Fibroblast of lung (primary cell): ENCODE measurements around the gene TRIM41. TPM values are rescaled to one million over a fixed set of nuclear protein-coding genes. Genes with fewer than 3 reads are reported as not detected.

ENCODE experiments used
- DNase-seq, 2 donors: peaks; one replicate each; pipeline versions ENCODE4 v3.0.0 to v3.0.0-alpha.2; 2010; ENCODE audit warnings: low read depth in 2 of 2
- H2AFZ ChIP-seq: 2 replicates; pipeline ENCODE4 v1.5.1; 2012; ENCODE audit warnings: low read length, control low read depth, inconsistent platforms
- H3K27ac ChIP-seq: 2 replicates; pipeline ENCODE4 v1.5.1; 2011; ENCODE audit warnings: low read length, control low read depth; ENCODE audit not compliant: insufficient read depth
- H3K27me3 ChIP-seq: 2 replicates; pipeline ENCODE4 v1.5.1; 2011; ENCODE audit warnings: mild to moderate bottlenecking, low read length; ENCODE audit not compliant: control insufficient read depth, insufficient read depth
- H3K36me3 ChIP-seq: 2 replicates; pipeline ENCODE4 v1.5.1; 2011; ENCODE audit warnings: low read length; ENCODE audit not compliant: control insufficient read depth, insufficient read depth
- H3K4me1 ChIP-seq: 2 replicates; pipeline ENCODE4 v1.5.1; 2011; ENCODE audit warnings: low read length; ENCODE audit not compliant: control insufficient read depth, insufficient read depth; ENCODE audit errors: extremely low read depth
- H3K4me2 ChIP-seq: 2 replicates; pipeline ENCODE4 v1.5.1; 2011; ENCODE audit warnings: low read length, control low read depth; ENCODE audit not compliant: insufficient read depth; ENCODE audit errors: extremely low read depth
- H3K4me3 ChIP-seq, 4 experiments: fragments of 200-600 bp in 1 of 4; sonication (generic) in 1 of 4; replicated peaks in 1 of 4; 2 replicates each; pipeline ENCODE4 v1.5.1; 2011 to 2016; ENCODE audit warnings: low read length in 4 of 4, low read depth in 3 of 4, mild to moderate bottlenecking in 3 of 4, control low read depth in 2 of 4, inconsistent platforms in 1 of 4, mixed read lengths in 1 of 4; ENCODE audit not compliant: insufficient read depth in 1 of 4; ENCODE audit errors: control extremely low read depth in 1 of 4
- H3K79me2 ChIP-seq: 2 replicates; pipeline ENCODE4 v1.5.1; 2012; ENCODE audit warnings: mild to moderate bottlenecking, low read length, inconsistent platforms; ENCODE audit not compliant: control insufficient read depth, insufficient read depth
- H3K9ac ChIP-seq: 2 replicates; pipeline ENCODE4 v1.5.1; 2011; ENCODE audit warnings: mild to moderate bottlenecking, low read length, control low read depth; ENCODE audit not compliant: insufficient read depth
- H3K9me3 ChIP-seq: 2 replicates; pipeline ENCODE4 v1.5.1; 2012; ENCODE audit warnings: low read depth, low read length; ENCODE audit not compliant: control insufficient read depth, insufficient read depth
- H4K20me1 ChIP-seq: 2 replicates; pipeline ENCODE4 v1.5.1; 2011; ENCODE audit warnings: low read length; ENCODE audit not compliant: control insufficient read depth, insufficient read depth; ENCODE audit errors: extremely low read depth
- EZH2 ChIP-seq: IDR thresholded peaks from 2 replicates; pipeline ENCODE4 v1.5.1; 2012; ENCODE audit warnings: low read length, control low read depth, mild to moderate bottlenecking; ENCODE audit errors: missing control alignments
- polyA plus RNA-seq, 2 donors: library from polyadenylated mRNA; depleted of rRNA in 1 of 2; stranded (reverse) in 1 of 2; unstranded in 1 of 2; fragments of >200 nt; gene quantifications; 2 replicates each; pipeline ENCODE4 v1.2.1, GENCODE V29; 2011 to 2012; ENCODE audit warnings: missing spikeins in 1 of 2
- total RNA-seq: library from RNA; depleted of rRNA; stranded (reverse); fragments of >200 nt; gene quantifications from 2 replicates; pipeline ENCODE4 v1.2.1, GENCODE V29; 2014
- TF ChIP-seq, protein P1 (sequence below), 2 donors: IDR thresholded peaks in 1 of 2; conservative IDR thresholded peaks in 1 of 2; 1 replicate in 1 of 2; 2 replicates in 1 of 2; pipeline ENCODE4 v1.5.1; 2011 to 2012; ENCODE audit warnings: low read length in 2 of 2, control low read depth in 1 of 2, inconsistent platforms in 1 of 2, low read depth in 1 of 2, mild to moderate bottlenecking in 1 of 2

Gene TRIM41
- total and polyA plus RNA-seq, 2 donors (not counting 1 experiment from before 2014, with no cell fraction given) = 8.3 to 17.0 TPM

- no peaks in the 10 kb centered on the region for H4K20me1 ChIP-seq
- no peak overlapping the region for H3K27ac ChIP-seq
- no peaks in the 10 kb centered on the region for H3K27me3 ChIP-seq
- H3K4me3 ChIP-seq = peak overlapping the region in 1 of 4 experiments; percentile 15
- H3K4me1 ChIP-seq = peaks cover 6% of the 10 kb centered on the region
- H2AFZ ChIP-seq = no peak overlapping the region
- peaks cover 7% of the 10 kb centered on the region for H3K36me3 ChIP-seq
- TF ChIP-seq EZH2 = no peak
- TF ChIP-seq, protein P1, sequence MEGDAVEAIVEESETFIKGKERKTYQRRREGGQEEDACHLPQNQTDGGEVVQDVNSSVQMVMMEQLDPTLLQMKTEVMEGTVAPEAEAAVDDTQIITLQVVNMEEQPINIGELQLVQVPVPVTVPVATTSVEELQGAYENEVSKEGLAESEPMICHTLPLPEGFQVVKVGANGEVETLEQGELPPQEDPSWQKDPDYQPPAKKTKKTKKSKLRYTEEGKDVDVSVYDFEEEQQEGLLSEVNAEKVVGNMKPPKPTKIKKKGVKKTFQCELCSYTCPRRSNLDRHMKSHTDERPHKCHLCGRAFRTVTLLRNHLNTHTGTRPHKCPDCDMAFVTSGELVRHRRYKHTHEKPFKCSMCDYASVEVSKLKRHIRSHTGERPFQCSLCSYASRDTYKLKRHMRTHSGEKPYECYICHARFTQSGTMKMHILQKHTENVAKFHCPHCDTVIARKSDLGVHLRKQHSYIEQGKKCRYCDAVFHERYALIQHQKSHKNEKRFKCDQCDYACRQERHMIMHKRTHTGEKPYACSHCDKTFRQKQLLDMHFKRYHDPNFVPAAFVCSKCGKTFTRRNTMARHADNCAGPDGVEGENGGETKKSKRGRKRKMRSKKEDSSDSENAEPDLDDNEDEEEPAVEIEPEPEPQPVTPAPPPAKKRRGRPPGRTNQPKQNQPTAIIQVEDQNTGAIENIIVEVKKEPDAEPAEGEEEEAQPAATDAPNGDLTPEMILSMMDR (conservative IDR thresholded peaks at IDR 0.05 in 1 of 2, IDR thresholded peaks at IDR 0.05 in 1 of 2; ENCODE audit: low read depth in 1 of 2, low read length in 2 of 2) = no peak
- no peak overlapping the region for H3K9ac ChIP-seq
- DNase-seq = peak in 1 of 2 donors; percentile 42
- H3K4me2 ChIP-seq = no peak overlapping the region
- H3K79me2 ChIP-seq = peaks cover 95% of the 10 kb centered on the region
- H3K9me3 ChIP-seq = no peaks in the 10 kb centered on the region
Measured at GRCh38 chr5:181255836-181256578, 32.9 kb downstream of the TRIM41 start.

DNA sequence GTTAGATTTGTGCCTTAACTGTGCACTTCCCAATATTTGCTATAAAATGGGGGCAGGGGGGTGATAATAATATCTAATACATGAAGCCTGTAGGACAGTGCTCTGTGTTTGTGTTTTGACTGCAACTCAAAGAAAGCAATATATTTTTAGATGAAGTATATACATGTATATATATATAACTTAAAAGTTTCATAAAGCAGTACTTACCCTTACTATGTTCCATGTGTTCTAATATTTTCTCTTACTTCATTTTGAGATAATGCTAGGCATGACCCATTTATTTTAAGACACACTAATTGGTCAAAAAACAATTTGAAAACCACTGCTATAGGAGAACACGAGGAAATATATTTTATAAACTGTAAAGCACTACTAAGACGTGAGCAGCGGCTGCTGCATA, 35.5 kb downstream of the TRIM41 start:
- Histone ChIP-seq H3K9me3 (no peaks in the 10 kb centered on the region), H3K79me2 (peaks cover 76% of the 10 kb centered on the region), H4K20me1 (no peaks in the 10 kb centered on the region), H3K9ac (no peak overlapping the region), H3K4me2 (peak overlapping the region; percentile 53), H3K4me3 (peak overlapping the region; percentile 55 to 96 (median 84)), H3K27me3 (no peaks in the 10 kb centered on the region), H3K36me3 (no peaks in the 10 kb centered on the region), H3K4me1 (peaks cover 4% of the 10 kb centered on the region), H2AFZ (no peak overlapping the region), H3K27ac (no peak overlapping the region)
- DNase-seq = no peak
- TF ChIP-seq EZH2 = no peak
- TF ChIP-seq, protein P1 (conservative IDR thresholded peaks at IDR 0.05 in 1 of 2, IDR thresholded peaks at IDR 0.05 in 1 of 2; ENCODE audit: low read depth in 1 of 2, low read length in 2 of 2) = no peak

GRCh38 chr5:181259283-181259682, 36.2 kb downstream of the TRIM41 start:
- Histone ChIP-seq H3K4me3 (peak overlapping the region; percentile 55 to 96 (median 84)), H3K79me2 (peaks cover 71% of the 10 kb centered on the region), H4K20me1 (no peaks in the 10 kb centered on the region), H3K9ac (no peak overlapping the region), H3K4me2 (peak overlapping the region; percentile 53), H2AFZ (no peak overlapping the region), H3K4me1 (peaks cover 4% of the 10 kb centered on the region), H3K27me3 (no peaks in the 10 kb centered on the region), H3K36me3 (no peaks in the 10 kb centered on the region), H3K9me3 (no peaks in the 10 kb centered on the region), H3K27ac (no peak overlapping the region)
- DNase-seq = no peak
- TF ChIP-seq EZH2 = no peak
- TF ChIP-seq, protein P1 (conservative IDR thresholded peaks at IDR 0.05 in 1 of 2, IDR thresholded peaks at IDR 0.05 in 1 of 2; ENCODE audit: low read depth in 1 of 2, low read length in 2 of 2) = no peak
